ENCODE results near the gene COL4A2.

GRCh38 chr13:110344320-110344719 is 37.2 kb downstream of the COL4A2 start:
- TF ChIP-seq GATA2 (IDR thresholded peaks at IDR 0.05; ENCODE audit: low read depth, low read length) (no peak), GATA3 (IDR thresholded peaks at IDR 0.05; ENCODE audit: low read depth, low read length) (no peak)

All from SH-SY5Y (cell line).